22Rv1 (cell line): ENCODE measurements around the gene TPRG1.

ENCODE experiments used
- H3K27ac ChIP-seq: fragments of 450-650 bp; 2 replicates; pipeline ENCODE4 v1.5.1; 2017
- CTCF ChIP-seq: fragments of 450-650 bp; IDR thresholded peaks from 2 replicates; pipeline ENCODE4 v1.5.1; 2017; ENCODE audit warnings: mild to moderate bottlenecking
- ZFX ChIP-seq: fragments of 450-650 bp; IDR thresholded peaks from 2 replicates; pipeline ENCODE4 v1.6.1; 2017; ENCODE audit warnings: antibody characterized with exemption, borderline replicate concordance

Gene TPRG1

DNA sequence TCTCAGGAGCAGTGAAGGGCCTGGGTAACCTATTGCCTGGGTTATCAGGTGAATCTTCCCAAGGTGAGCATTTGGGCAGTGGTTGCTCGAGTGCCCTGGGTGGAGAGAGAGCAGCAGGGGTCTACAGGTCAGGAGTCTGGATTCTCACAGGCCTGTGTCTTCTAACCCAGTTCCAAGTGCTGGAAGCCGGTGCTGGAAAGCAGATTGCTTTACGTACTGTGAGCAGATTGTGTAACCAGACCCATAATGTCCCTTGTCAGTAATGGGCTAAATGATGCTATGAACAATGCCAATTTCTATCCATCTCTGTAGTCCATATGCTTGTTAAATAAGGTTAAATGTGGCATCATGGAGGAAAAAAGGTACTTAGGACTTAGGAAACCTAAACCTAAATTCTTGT lies 106.5 kb downstream of the TPRG1 start:
- TF ChIP-seq ZFX = no peak
- no peak for TF ChIP-seq CTCF
- H3K27ac ChIP-seq = no peak overlapping the region

GRCh38 chr3:189282189-189282588 lies 110.4 kb downstream of the TPRG1 start:
- TF ChIP-seq CTCF (no peak), ZFX (no peak)
- no peak overlapping the region for H3K27ac ChIP-seq

GRCh38 chr3:189282741-189283140 lies 111.0 kb downstream of the TPRG1 start:
- no peak for TF ChIP-seq ZFX
- no peak overlapping the region for H3K27ac ChIP-seq

- H3K27ac ChIP-seq = no peak overlapping the region
- TF ChIP-seq ZFX (no peak), CTCF (no peak)
Measured at GRCh38 chr3:189286188-189286587, 114.4 kb downstream of the TPRG1 start.

- TF ChIP-seq CTCF (no peak), ZFX (no peak)
- no peak overlapping the region for H3K27ac ChIP-seq
Measured at GRCh38 chr3:189286916-189287315, 115.1 kb downstream of the TPRG1 start.

- H3K27ac ChIP-seq = no peak overlapping the region
- no peak for TF ChIP-seq CTCF
- no peak for TF ChIP-seq ZFX
Measured at GRCh38 chr3:189288348-189289235, 116.8 kb downstream of the TPRG1 start.

GRCh38 chr3:189289251-189289650 lies 117.5 kb downstream of the TPRG1 start:
- no peak for TF ChIP-seq CTCF
- no peak for TF ChIP-seq ZFX
- H3K27ac ChIP-seq = no peak overlapping the region
